NCI-H1417 (cell line): ENCODE measurements around the gene TULP4.

Source experiments
- DNase-seq, 3 experiments: peaks; one replicate each; lab custom pipeline; 2025; lab: John Stamatoyannopoulos, UW

The TULP4 gene

DNA sequence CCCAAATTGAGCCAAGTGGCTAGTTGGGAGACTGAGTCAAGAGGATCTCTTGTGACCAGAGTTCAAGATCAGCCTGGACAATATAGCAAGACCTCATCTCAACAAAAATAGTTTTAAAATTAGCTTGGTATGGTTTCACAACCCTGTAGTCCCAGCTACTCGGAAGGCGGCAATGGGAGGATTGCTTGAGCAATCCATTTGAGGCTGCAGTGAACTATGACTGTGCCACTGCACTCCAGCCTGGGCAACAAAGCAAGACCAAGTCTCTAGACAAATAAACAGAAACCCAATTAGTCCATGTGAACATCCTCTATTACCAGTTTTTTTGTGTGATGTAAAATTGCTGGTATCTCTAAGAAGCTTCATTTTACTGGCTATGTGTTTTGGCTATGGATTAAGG, 106.2 kb downstream of the TULP4 start:
- no peak for DNase-seq

DNA sequence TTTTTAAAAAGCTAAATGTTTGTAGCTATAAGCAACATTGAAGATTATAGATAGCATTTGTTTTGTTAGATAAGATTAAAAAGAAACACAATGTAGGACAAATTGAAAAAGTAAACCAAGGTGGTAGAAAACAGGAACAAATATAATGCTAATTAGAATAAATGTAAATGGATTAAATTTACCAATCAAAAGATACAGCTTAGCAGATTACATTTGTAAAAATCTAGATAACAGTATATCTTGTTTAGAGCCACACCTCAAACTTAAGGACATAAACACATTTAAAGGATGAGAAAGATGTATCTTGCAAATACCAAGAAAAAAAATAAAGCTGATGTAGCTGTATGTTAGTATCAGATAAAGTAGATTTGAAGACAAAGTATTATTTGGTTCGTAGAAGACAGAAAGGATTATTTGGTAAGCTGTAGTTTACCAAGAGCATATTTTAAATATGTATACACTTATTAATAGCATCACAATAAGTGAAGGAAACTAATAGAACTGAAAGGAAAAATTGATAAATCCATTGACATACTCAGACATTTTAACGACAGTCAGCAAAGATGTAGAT, 107.2 kb downstream of the TULP4 start:
- DNase-seq, result no peak

DNA sequence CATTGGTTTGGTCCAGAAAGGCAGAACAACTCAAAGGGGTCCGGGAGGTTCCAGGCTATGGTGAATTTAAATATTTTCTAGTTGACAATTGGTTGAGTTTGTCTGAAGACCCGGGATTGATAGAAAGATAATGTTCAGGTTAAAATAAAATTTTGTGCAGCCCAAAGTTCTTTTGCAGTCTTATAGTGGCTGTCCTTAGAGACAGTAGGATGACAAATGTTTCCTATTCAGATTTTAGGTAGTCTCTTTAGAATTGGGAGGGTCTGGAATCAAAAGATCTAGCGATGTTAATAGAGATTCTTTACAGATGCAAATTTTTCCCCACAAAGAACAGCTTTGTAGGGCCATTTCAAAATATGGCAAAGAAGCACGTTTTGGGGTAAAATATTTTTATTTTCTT, 109.1 kb downstream of the TULP4 start:
- DNase-seq, result no peak

DNA sequence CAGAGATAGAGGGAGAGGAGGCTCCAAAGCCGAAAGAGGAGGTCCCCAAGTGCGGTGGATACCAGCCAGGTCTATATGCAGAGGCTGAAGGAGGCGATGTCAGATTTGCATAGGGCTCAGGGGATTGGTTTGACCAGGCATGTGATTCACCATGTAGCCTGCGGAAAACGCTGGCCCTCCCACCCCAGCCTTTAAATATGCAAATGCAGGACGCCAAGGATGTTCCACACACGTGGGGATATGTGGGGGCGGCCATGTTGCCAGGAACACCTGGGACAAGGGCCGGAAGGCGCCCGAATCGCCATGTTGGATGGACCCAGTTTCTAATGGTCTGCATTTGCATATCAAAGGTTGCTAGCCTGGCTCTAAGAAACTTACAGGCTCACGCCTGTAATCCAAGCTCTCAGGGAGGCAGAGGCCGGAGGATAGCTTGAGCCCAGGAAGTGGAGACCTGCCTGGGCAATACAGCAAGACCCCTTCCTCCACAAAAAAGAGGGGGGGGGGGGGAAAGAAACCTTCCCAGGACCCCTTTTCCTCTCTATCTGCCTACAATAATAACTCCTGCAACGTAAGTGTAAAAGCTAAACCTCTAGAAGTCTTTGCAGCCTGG, 110.5 kb downstream of the TULP4 start:
- DNase-seq, result no peak

DNA sequence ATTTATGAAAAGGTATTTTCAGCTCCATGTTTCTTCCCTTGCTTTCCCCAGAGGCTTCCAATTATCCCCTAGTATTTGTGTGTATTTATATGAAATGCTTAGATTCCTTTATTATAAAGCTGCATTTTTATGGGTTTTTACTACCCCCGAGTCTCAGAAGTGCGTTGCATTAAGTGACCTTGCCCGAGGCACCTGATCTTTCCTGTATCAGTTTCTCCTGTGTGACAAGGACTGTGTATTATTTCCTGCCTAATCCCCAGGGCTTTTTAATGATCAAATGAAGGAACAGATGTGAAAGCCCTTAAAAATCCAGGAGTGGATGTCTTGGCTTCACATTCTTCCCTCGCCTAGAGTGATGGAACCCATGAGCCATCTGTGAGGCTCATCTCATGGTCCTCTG, 118.8 kb downstream of the TULP4 start:
- no peak for DNase-seq

DNA sequence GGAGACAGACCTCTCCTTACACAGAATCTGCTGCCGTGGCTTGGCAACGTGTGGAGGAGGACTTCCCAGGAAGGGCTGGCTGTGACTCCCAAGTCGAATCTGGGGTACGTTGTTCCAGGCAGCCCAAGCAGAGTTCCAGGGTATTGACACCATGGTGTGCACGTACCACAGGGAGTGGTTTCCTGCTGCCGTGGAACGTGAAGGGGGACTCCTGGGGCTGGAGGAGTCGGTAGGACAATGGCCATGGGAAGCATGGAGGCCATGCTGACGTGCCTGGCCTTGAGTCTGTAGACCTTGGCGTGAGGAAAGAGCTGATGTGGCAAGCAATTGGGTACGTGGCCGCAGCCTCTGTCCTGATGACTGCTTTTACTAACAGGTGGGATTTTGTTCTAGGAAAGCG, 119.3 kb downstream of the TULP4 start:
- DNase-seq, result no peak

DNA sequence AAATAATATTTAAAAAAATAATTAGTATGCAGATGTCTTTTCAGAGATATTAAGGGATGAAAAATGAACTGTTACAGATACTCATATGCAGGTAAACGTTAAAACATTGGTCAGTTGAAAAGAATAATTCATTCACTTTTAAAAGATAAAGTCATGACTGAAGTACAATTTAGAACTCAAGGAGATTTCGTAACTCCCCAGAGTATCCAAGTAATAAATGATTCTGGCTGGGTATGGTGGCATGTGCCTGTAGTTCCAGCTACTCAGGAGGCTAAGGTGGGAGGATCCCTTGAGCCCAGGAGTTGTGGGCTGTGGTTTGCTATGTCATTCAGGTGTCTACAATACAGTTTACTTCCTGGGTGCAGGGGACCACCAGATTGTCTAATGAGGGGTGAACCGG, 125.3 kb downstream of the TULP4 start:
- no peak for DNase-seq

DNA sequence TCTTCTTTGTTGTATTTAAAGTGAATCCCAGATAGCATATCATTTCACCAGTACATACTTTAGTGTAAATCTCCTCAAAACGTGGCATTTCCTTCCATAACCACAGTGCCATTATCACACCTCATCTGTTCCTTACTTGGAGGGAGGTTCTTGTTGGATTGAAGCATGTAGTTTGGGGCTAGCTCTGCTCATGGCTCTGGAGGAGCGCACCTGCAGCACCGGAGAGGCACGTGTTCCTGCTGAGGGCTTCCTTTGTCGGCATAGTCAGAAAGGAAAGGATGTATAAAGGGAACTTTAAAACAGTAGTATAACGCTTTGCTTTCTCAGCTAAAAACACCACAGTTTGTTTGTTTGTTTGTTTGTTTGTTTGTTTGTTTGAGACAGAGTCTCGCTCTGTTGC, 126.0 kb downstream of the TULP4 start:
- DNase-seq, result no peak

DNA sequence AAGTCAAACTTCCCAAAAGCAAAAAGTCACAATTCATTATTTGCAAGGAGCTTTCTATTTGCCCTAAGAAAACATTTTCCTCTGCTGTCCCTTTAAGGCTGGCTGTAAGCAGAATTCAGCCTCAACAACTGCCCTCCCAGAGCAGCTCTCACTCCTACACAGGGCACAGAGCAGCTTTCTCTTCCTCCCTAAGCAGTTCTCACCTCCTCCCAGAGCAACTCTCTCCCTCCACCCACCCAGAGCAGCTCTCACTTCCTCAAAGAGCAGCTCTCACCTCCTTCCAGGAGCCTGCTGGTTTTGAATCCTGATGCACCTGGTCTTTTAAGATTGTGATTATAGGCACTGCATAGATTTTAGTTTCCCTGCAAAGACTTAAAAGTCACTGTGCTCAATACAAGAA, 127.0 kb downstream of the TULP4 start:
- DNase-seq, result no peak

DNA sequence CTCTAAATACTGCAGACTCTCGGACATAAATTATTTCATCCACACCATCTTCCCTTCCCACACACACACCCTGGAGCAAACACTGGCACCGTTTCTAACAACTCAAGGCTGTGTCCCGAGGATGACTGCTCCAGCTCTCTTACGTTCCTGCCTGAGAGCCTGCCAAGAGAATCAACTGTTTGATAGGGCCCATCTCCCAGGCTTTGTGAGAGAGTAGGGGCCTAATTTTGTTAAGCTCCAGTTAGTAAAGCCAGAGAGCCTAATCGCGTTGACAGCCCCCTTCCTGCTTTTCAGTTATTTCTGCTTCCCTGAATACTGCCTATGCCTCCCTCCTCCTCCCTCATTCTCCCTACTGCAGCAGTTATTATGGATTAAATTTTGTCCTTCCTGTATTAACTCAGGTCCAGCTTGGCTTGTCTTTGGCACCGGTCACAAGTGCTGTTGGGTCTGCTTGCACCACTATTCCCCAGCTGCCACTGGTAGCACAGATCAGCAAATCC, 129.5 kb downstream of the TULP4 start:
- DNase-seq, result no peak

DNA sequence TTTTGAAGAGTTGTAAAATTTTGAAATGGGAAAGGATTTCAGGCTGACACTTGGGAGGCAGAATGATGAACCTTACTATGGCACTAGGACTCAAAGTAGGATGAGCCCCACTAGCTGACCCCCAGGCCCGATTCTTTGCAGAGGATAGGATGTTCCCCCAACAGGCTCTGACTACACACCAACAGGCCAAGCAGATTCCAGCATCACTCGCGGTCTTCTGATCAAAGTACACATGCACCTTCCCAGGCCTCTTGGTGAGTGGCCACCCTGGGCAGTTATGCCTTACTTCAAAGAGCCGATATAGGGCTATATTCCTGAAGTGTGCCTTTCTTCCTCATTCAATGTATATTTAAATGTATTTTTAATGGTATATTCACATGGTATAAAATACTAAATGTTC, 130.0 kb downstream of the TULP4 start:
- no peak for DNase-seq

DNA sequence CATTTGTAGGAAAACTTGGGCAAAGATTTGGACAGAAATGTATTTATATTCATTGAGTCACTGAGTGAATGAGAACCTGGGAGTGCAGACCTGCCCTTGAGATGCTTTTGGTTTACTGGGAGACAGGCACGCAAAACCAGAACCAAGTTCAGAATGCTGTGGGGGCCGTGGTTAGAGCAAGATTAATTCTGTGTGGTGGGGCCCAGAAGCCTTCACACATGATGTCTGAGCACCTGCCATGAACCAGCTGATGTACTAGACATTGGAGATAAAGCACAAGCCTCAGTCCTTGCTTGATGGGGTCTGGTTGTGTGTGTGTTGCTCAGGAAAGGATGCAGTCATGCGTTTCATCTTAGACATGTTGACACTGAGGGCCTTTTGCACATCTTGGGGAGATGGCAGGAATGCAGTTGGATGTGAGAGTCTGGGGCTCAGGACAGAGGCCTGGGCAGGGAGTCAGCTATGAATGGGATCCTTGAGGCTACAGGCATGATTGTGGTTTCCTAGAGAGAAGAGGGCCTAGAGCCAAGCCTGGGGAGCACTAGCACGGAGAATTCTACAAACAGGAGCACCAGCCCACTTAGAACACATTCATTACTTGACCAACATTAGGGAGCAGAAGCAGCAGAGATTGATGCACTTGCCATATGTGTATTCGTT, 133.3 kb downstream of the TULP4 start:
- DNase-seq, result no peak

DNA sequence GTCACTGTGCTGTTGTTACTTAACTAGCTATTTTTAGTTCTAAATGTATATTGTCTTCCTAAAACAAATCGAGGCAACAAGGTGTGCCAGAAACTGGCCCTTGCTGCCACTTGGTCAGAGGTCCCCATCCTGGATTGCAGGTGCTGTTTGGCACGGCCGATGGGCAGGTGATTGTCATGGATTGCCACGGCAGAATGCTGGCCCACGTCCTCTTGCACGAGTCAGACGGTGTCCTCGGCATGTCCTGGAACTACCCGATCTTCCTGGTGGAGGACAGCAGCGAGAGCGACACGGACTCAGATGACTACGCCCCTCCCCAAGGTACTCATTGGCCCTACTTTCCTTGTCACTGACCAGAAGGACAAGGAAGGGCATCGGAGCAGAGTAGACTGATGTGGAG, 136.6 kb downstream of the TULP4 start:
- DNase-seq, result no peak

DNA sequence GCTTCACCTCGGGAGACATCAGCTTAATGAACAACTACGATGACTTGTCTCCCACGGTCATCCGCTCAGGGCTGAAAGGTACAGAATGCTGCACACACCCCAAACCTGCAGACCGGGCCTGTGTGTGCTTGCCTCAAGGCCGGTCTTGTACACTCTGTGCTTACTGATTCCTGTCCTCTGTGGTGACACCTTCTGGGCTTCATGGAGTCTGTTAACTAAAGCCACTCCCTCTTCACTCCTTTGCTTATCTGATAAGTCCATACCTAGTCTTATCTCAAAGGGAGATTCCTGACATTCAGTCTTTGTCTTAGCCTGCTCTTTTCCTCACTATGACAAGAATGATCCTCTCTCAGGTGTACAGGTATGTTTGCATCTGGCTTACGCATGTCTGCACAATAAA, 139.9 kb downstream of the TULP4 start:
- DNase-seq, result no peak

DNA sequence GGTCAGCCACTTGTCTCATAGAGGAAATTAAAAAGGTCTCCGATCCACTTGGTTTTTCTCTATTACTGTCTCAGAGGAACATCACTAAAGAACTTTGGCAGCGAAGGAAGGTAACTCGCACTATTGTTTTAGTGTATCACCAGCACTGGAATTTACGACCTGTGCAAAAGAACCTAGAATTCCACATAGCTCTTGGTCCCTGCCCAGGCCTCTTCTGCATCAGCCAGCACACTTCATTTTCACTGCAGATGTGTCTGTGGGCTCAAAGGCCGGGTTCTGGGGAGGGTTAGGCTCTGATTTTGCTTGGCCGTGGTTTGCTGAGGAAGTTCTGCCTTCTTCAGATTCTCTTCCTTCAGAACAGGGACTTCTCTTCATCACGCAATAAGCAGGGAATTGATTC, 144.9 kb downstream of the TULP4 start:
- DNase-seq, result no peak

DNA sequence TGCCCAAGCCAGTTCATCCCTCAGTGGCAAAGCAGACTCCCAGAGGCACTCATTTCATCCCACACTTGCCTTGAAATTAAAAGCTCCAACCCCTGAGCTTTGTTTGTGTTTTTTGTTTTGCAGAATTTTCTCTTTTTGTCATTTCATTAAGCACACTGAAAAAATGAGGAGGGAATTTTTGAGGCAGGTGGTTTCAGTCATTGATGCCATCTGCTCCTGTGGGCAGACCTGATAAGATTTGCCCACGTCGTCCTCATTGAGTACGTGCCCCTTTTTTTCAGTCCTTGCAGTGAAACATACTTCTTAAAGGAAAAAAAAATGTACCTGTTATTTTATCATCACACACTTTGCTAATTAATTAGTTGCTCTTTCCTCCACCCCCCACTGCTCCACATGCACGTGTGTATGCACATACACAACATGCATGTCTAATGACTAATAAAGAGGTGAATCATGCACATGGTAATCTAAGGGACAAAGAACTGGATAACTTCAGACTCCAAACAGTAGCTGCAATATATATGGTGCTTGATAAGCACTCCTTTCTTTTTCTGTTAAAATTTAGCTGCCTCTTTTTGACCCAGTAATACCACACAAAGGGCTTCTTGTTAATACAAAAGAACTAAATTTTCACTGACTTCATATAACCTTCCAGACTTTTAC, 145.5 kb downstream of the TULP4 start:
- no peak for DNase-seq

DNA sequence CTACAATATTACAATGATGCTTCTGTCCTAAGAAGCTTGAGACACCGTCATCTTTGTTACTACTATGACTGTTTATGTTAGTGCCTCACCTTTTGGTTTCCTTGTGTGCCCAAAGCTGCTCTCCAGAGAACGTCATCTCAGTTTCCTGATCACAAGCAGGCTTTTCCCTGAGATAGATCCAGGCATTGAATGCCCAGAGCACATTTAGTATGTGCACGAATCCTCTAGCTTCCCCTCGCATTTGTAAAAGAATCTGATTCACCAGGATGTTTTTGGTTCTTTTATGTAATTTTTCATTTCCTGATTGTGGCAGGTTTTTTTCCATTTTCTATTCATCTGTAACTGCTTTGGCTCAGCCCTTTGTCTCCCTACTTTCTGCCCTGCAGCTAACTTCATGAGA, 147.5 kb downstream of the TULP4 start:
- DNase-seq, result peak in 1 of 3 experiments; percentile 19

DNA sequence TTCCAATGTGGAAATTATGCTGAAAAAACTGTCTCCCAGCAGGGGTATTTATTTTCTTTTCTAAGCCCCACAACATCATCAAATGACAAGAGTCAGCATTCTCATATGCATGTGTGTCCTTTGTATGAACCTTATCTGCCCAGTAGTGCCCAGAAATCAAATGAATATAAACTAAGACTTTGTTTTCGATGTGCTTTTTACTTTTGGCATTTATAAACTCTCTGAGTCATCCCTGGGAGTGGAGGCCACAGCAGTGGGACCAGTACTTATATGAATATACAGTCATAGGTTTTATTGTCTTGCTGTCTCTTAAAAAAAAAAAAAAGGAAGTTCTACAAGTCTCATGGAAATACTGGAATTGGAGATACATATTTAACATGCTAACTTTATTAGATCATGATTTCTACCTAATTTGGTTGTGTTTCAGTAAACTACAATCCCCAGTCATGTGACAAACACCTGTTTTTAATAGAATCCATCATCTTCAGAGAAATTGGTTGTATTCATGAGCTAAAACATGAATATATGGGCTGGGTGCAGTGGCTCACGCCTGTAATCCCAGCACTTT, 148.4 kb downstream of the TULP4 start:
- no peak for DNase-seq

DNA sequence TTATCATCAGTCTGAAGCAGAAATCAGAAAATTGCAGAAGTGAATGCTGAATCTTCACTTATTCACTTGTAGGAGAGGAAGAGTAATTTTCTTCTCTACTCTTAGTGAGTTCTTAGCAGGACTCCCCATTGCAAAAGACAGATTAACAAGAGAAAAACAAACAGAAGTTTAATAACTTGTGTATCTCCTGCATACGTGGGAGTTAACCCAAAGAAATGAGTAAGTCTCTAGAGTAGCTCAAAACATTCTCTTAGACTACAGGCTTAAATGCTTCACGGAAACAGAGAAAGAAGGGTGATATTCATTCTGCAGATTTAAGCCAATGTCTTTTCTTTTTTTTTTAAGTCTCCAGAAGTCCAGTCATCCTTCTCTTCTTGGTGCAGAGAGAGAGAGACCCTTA, 149.7 kb downstream of the TULP4 start:
- DNase-seq, result no peak

DNA sequence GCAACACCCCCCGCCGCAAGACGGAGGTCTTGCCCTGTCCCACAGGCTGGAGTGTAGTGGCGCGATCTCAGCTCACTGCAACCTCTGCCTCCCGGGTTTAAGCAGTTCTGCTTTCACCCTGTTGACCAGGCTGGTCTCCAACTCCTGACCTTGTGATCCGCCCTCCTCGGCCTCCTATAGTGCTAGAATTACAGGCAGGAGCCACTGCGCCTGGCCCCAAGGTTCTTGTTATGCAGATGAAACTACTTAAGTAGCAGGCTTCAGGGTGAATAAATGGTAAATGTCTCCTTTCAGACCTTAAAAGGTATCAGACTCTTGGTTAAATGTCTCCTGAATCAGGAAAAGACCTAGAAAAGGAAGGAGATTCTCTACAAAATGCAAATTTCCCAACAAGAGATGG, 152.2 kb downstream of the TULP4 start:
- no peak for DNase-seq

DNA sequence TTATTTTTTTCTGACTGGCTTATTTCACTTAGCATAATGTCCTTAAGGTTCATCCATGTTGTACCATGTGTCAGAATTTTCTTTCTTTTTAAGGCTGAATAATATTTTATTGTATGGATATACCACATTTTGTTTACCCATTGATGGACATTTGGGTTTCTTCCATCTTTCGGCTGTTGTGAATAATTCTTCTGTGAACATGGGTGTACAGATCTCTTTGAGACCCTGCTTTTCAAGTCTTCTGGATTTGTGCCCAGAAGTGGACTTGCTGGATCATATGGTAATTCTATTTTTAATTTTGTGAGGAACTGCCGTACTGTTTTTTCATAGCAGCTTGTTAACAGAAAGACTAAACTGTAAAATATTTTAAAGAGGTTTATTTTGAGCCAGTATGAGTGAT, 153.0 kb downstream of the TULP4 start:
- DNase-seq, result no peak

DNA sequence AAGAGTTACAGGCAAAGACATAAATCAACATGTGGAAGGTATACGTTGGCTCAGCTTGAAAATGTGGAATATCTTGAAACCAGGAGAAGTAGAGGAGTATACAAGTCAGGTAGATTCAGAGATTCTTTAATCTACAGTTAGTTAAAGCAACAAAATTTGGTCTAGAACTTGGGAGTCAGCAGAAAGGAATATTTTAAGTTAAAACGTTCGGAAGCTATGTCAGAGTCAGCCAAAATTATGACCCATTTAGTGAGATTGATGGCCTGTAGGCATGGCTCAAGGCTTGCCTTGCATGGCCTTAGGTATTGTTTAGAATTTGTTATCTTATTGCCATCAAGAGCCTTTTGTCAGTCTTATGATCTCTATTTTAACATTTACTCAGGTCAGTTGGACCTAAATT, 153.5 kb downstream of the TULP4 start:
- no peak for DNase-seq

DNA sequence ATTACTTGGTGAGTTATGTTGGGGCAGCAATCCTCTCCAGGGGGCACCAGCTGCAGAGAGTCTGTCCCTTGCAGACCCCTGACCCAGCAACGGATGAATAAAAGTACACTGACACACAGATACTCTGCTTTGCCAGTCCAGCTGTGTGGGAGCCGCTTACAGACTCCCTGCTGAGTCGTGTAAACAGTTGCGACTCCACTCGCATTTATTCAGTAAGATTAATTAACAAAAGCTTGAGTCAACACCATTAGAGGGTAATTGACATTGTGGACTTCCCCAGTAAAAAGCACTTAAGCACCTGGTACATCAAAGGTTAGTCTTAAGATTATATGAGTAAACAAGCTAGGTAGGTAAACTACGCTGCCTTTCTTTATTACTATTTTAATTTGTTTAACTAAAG, 155.7 kb downstream of the TULP4 start:
- DNase-seq, result peak; percentile 83 to 99 (median 90)
